ENCODE results near the gene ARHGAP27.
"Not testable (repeated sequence)": the region's sequence is repeated elsewhere in the genome, so short reads cannot be mapped to it uniquely, and the experiment has no call there.

Gene ARHGAP27

DNA sequence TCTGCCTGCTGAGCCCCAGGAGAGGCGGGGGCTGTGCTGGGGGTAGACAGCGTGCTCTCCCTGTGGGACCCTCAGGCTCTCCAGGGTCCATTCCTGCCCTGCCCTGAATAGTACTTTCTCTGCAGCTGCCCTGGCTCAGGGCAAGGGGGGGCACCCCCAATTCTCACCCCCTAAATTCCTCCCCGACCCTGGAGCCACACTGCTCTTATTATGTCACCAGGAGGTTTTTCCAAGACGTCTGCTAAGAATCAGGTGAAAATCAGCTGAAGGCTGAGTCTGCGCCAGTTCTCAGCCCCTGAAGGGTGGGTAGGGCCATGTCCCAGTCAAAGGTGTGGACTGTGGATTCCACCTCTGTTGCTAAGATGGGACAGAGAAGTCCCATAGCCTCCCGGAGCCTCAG lies 66.0 kb downstream of the ARHGAP27 start:
- DNase-seq = no peak

DNA sequence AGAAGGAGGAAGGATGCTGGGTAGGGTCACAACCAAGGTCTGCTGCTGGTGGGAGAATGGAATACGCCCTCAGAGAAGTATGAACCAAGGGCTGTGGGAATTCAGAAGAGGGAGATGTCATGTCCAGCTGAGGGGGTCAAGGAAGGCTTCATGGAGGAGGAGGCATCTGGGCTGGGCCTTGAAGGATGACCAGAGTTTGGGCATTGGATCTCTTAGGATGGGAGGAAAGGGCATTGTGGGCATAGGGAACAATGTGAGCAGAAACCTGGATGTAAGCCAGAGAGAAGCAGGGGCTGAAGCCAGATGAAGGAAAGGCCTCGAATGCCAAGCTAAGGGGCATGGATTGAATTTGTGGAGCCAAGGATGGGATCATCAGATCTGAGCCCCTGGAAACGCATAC lies 66.6 kb downstream of the ARHGAP27 start:
- no peak for DNase-seq

DNA sequence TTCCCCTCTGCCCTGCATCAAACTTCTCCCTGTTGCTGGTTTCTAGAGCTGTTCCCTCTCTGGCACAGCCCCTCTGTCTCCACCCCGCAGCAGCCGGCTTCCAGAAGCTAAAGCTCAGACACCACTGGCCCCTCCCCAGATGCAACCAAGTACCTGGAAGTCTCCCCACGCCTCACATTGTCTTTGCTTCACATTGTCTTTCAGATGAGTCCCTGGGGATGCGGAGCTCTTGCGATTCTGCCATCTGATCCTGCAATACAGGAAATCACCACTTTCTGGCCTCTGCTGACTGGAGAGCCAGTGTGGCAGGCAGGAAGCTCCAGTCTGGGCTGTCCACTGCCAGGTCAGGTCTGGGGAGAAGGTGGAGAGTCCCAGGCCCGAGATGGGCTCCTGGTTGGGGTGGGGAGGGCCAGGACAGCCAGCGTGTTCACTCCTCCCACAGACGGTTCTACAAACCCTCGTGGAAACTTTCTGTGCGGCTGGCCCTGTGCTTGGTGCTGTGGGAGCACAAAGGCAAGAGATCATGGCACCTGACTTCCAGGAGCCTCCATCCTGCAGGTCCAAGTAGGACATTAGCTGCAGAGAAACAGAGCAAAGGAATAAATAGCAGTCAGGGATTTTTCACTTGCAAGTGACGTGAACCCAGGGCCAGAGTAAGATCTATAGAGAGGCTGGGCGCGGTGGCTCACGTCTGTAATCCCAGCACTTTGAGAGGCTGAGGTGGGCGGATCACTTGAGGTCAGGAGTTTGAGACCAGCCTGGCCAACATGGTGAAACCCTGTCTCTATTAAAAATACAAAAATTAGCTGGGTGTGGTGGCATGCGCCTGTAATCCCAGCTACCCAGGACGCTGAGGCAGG lies 67.9 kb downstream of the ARHGAP27 start:
- DNase-seq = no peak

- DNase-seq = no peak
These were observed 69.2 kb downstream of the ARHGAP27 start for GRCh38 chr17:45363498-45363897.

DNA sequence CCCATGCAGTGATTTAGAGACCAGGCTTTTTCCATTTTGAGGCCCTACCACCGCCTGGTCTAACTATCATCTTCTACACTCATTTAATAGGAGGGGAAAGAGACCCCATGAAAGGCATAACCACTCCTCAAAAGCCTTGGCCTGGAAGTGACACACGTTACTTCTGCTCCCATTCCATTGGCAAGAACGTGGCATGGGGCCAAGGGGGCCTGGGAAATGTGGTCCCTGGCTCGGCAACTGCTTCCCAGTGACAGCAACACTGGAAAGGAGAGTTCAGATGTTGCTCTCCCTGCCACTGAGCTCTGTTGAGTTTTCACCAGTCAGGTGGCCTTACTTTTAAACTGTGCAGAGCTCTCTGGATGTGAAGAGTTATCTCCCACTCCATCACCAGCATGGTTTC lies 70.7 kb downstream of the ARHGAP27 start:
- DNase-seq = no peak

GRCh38 chr17:45361451-45361850 lies 71.2 kb downstream of the ARHGAP27 start:
- DNase-seq = no peak

GRCh38 chr17:45357364-45357997 lies 75.2 kb downstream of the ARHGAP27 start:
- no peak for DNase-seq

- no peak for DNase-seq
These were observed 77.6 kb downstream of the ARHGAP27 start for GRCh38 chr17:45355087-45355486.

DNA sequence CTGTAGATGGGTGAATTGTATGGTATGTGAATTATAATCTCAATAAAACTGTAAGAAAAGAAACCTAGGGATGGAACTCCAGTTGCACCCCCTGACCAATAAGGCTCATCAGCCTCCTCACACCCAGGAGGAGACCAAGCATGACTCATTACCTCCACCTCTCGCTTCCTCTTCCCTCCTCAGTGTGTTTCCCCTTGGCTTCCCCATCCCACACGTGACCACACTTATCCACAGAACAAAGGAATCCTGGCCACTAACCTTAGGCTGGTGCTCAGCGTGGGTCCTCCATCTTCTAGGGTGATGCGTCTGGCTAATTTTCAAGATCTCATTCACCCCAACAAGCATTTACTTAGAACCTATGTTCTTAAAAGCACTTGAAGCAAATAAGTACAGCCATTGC lies 79.6 kb downstream of the ARHGAP27 start:
- DNase-seq = peak in 1 of 56 donors; percentile 10

- no peak for DNase-seq
These were observed 80.8 kb downstream of the ARHGAP27 start for GRCh38 chr17:45351831-45352230.

DNA sequence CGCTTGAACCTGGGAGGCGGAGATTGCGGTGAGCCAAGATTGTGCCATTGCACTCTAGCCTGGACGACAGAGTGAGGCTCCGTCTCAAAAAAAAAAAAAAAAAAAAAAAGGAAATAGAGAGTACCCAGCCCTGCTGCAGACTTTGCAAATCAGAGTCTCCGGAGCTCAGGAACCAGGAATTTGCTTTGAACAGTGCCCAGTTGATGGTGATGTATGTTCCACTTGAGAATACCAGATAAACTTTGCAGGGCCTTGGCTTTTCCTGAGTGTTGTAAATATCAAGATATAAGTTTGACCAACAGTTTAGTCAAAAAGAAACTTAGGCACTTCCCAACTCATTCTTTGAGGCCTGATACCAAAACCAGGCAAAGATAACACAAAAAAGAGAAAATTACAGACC lies 85.2 kb downstream of the ARHGAP27 start:
- DNase-seq = no peak

- DNase-seq = peak in 18 of 56 donors; percentile 4 to 59 (median 16)
These were observed 86.3 kb downstream of the ARHGAP27 start for GRCh38 chr17:45346216-45347015.

DNA sequence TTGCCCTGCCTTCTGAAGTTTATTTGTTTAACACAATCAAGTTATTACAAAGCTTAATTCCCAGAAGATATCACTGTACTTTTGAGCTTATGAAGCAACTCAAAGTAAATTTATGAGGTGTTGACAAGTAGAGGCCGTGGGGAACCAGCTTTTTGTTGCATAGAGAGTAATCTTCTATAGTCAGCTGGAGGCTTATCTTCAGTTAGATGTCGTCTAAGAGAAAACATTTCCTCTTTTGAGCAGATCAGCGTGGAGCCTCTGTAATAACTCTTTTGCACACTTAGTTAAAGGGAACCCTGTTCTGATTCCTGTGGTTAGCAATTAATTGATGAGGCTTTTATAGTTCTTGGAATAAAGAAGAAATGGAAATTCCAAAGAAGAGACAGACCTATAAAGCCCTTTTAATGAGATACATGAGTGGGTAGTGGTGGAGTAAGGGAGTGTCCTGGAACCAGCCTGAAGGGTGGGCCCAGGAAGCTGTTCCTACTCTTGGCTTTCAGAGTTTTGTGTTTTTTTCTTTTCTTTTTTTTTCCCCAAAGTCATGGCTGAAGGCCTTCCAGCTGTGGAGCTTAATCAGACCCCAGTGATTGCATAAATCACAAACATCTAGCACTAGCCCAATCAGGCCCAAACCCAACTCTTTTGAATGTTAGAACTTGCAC lies 87.0 kb downstream of the ARHGAP27 start:
- DNase-seq = no peak

- no peak for DNase-seq
These were observed 87.5 kb downstream of the ARHGAP27 start for GRCh38 chr17:45345246-45345553.

- not testable (repeated sequence) for DNase-seq
These were observed 88.6 kb downstream of the ARHGAP27 start for GRCh38 chr17:45343967-45344664.

Data from amygdala (tissue), 56 donors.